Lung (tissue), 12 donors: Measurements from ENCODE around the gene OR7G3. TPM values are rescaled to one million over a fixed set of nuclear protein-coding genes. Genes with fewer than 3 reads are reported as not detected.

Experiments used
- ATAC-seq: fragments of 200-7000 bp; cut with Tn5 transposase; one replicate; pipeline ENCODE4 v1.9.1; 2020; ENCODE audit warnings: moderate number of reproducible peaks; ENCODE audit not compliant: insufficient read depth, low FRiP score
- DNase-seq, 3 donors: peaks; one replicate each; pipeline ENCODE4 v3.0.0-alpha.2; 2013 to 2017
- H3K27ac ChIP-seq, 2 donors: one replicate each; pipeline ENCODE4 v1.5.1; 2013; ENCODE audit warnings: mild to moderate bottlenecking in 2 of 2, moderate library complexity in 2 of 2, control low read depth in 1 of 2, inconsistent platforms in 1 of 2, low read depth in 1 of 2, low read length in 1 of 2
- H3K27me3 ChIP-seq, 3 donors: one replicate each; pipeline ENCODE4 v1.5.1; 2013; ENCODE audit warnings: low read length in 2 of 3; ENCODE audit not compliant: control insufficient read depth in 3 of 3, insufficient read depth in 3 of 3
- H3K36me3 ChIP-seq, 4 donors: one replicate each; pipeline ENCODE4 v1.5.1; 2013; ENCODE audit warnings: low read length in 4 of 4, mild to moderate bottlenecking in 1 of 4, moderate library complexity in 1 of 4; ENCODE audit not compliant: control insufficient read depth in 4 of 4, insufficient read depth in 4 of 4
- H3K4me1 ChIP-seq, 5 donors: one replicate each; pipeline ENCODE4 v1.5.1; 2013; ENCODE audit warnings: low read length in 5 of 5, mild to moderate bottlenecking in 2 of 5, moderate library complexity in 1 of 5; ENCODE audit not compliant: control insufficient read depth in 5 of 5, insufficient read depth in 5 of 5
- H3K4me3 ChIP-seq: one replicate; pipeline ENCODE4 v1.5.1; 2013; ENCODE audit warnings: mild to moderate bottlenecking, control low read depth, moderate library complexity
- H3K9ac ChIP-seq, 2 donors: one replicate each; pipeline ENCODE4 v1.5.1; 2013; ENCODE audit warnings: low read length in 2 of 2, control low read depth in 1 of 2; ENCODE audit not compliant: insufficient read depth in 1 of 2
- H3K9me3 ChIP-seq, 4 donors: one replicate each; pipeline ENCODE4 v1.5.1; 2013; ENCODE audit warnings: low read length in 3 of 4, mild to moderate bottlenecking in 1 of 4, moderate library complexity in 1 of 4; ENCODE audit not compliant: control insufficient read depth in 4 of 4, insufficient read depth in 3 of 4
- WGBS, 2 donors: extraction: QIAGEN DNeasy Blood & Tissue Kit; methylation state at CpG; one replicate each; pipeline ENCODE4 v1.1.7; 2013; 5-methylcytosine and 5-hydroxymethylcytosine counted together
- polyA plus RNA-seq, 2 donors: library from polyadenylated mRNA; stranded (reverse); fragments of 200-250 nt; gene quantifications; one replicate each; pipeline ENCODE4 v1.2.1, GENCODE V29; 2013
- total RNA-seq, 2 donors: library from RNA; depleted of rRNA in 1 of 2; stranded (reverse); fragments of >200 nt in 1 of 2; gene quantifications; one replicate each; pipeline ENCODE4 v1.2.1, GENCODE V29; 2014 to 2021
- TF ChIP-seq, protein P1 (sequence below): IDR thresholded peaks from 2 replicates; pipeline ENCODE4 v1.5.1; 2012; ENCODE audit warnings: mild to moderate bottlenecking; ENCODE audit errors: control extremely low read depth, extremely low read depth
- donor health status: control.
- donor health status: control.
- donor health status: Bipolar disorder and iron deficiency.
- donor health status: healthy.
- donor health status: DM: yes; HTN: yes; CAD: no.

OR7G3 gene
- total and polyA plus RNA-seq, 4 donors = not detected

DNA sequence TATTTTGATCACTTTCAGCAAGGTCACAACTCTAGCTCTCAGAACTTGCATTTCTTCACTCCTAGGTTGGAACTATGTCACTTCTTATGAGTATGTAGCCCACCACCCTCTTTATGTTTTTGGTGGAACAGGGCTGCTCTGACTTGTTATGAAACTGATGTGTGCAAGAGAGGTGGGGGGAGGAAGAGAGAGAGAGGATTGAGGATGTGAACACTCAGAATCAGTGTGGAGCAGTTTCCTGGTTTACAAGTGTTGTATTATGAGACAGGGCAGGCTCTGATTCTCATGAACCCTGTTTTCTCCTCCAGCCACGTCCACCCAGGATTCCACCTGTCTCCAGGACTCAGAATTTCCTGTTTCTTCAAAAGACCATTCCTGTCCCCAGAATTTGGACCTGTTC, 29.6 kb upstream of the OR7G3 start:
- Histone ChIP-seq H3K27ac (no peak overlapping the region), H3K9ac (no peak overlapping the region), H3K9me3 (peaks cover 0 to 58% (median 21%) of the 10 kb centered on the region in 4 donors), H3K27me3 (no peaks in the 10 kb centered on the region), H3K36me3 (peaks cover 50 to 80% (median 57%) of the 10 kb centered on the region in 4 donors), H3K4me3 (no peak overlapping the region), H3K4me1 (no peaks in the 10 kb centered on the region)
- DNase-seq = no peak
- ATAC-seq = no peak
- TF ChIP-seq, protein P1, sequence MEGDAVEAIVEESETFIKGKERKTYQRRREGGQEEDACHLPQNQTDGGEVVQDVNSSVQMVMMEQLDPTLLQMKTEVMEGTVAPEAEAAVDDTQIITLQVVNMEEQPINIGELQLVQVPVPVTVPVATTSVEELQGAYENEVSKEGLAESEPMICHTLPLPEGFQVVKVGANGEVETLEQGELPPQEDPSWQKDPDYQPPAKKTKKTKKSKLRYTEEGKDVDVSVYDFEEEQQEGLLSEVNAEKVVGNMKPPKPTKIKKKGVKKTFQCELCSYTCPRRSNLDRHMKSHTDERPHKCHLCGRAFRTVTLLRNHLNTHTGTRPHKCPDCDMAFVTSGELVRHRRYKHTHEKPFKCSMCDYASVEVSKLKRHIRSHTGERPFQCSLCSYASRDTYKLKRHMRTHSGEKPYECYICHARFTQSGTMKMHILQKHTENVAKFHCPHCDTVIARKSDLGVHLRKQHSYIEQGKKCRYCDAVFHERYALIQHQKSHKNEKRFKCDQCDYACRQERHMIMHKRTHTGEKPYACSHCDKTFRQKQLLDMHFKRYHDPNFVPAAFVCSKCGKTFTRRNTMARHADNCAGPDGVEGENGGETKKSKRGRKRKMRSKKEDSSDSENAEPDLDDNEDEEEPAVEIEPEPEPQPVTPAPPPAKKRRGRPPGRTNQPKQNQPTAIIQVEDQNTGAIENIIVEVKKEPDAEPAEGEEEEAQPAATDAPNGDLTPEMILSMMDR = no peak
- WGBS, 2 donors = 85 to 94% methylated on average over 1 of the region's 1 CpG

DNA sequence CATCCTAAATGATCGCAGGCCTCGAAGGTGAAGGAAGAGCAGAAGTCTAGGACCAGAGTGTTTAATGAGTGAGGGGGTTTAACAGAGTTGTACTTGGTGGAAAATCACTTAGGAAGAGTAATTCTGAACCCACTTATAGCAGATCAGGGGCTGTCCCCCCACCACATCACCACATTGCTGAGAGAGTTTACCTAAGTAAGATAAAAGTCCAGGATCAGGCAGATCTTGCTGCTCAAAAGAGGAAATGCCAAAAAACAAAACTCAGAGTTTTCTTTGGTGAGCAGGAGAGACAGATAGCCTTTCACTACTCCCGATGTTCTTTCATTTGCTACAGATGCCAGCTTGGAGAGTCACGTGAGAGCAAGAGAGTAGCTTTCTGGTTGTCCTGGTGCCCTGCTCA, 28.8 kb upstream of the OR7G3 start:
- WGBS, 2 donors = 95 to 96% methylated on average over 4 of the region's 4 CpGs
- Histone ChIP-seq H3K27me3 (no peaks in the 10 kb centered on the region), H3K9me3 (peaks cover 0 to 53% (median 15%) of the 10 kb centered on the region in 4 donors), H3K4me1 (peaks cover 0 to 1% (median 0%) of the 10 kb centered on the region in 5 donors), H3K36me3 (peaks cover 43 to 73% (median 50%) of the 10 kb centered on the region in 4 donors), H3K4me3 (no peak overlapping the region), H3K9ac (no peak overlapping the region), H3K27ac (no peak overlapping the region)
- no peak for DNase-seq
- TF ChIP-seq, protein P1 = no peak
- no peak for ATAC-seq

DNA sequence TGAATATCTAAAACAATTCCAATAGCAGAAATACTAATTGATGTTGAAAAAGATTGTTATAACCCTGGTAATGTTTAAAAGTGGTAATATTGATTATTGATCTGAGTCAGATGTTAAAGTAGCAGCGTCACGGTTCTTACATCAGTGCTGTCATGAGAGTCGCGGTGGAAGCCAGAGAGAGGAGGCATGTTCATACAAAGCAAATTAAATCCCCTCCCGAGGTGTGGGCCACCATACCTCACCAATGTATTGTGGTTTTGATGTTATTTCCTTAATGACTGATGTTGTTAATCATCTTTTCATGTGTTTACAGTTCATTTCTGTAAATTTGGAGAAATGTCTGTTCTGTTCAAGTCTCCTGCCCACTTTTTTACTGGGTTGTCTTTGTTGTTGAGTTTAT, 24.6 kb upstream of the OR7G3 start:
- Histone ChIP-seq H3K9me3 (peaks cover 0 to 39% (median 10%) of the 10 kb centered on the region in 4 donors), H3K4me1 (peaks cover 0 to 11% (median 0%) of the 10 kb centered on the region in 5 donors), H3K36me3 (peaks cover 8 to 48% (median 27%) of the 10 kb centered on the region in 4 donors), H3K4me3 (no peak overlapping the region), H3K27ac (no peak overlapping the region), H3K9ac (no peak overlapping the region), H3K27me3 (no peaks in the 10 kb centered on the region)
- DNase-seq = no peak
- TF ChIP-seq, protein P1 = no peak
- WGBS, 2 donors = 91 to 96% methylated on average over 5 of the region's 5 CpGs
- ATAC-seq = no peak

DNA sequence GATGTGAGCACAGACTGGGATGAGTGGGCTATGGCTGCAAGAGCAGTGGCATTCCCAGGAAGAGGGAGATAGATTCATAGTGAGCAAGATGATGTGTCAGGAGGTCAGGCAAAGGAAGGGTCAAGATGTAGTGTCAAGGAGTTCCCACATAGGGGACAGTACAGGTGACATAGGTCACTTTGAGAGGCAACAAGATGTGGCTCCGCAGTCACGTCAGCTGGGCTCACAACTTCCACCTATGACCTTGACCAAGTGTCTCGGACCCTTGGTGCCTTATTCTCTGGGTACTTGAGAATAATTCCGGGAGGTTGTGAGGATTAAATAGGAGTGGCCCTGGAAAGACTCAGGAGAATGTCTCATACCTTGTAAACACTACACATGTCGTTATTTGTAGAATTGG, 23.9 kb upstream of the OR7G3 start:
- Histone ChIP-seq H3K9me3 (peaks cover 1 to 33% (median 12%) of the 10 kb centered on the region in 4 donors), H3K4me3 (no peak overlapping the region), H3K27me3 (no peaks in the 10 kb centered on the region), H3K36me3 (peaks cover 4 to 41% (median 20%) of the 10 kb centered on the region in 4 donors), H3K9ac (no peak overlapping the region), H3K4me1 (peaks cover 0 to 11% (median 0%) of the 10 kb centered on the region in 5 donors), H3K27ac (no peak overlapping the region)
- DNase-seq (no peak), ATAC-seq (no peak)
- TF ChIP-seq, protein P1 = no peak
- 98 to 100% methylated on average over 5 of the region's 5 CpGs for WGBS, 2 donors
